GM19395 (cell line): Measurements from ENCODE around the gene ISOC2.
"Not testable (repeated sequence)": the region's sequence is repeated elsewhere in the genome, so short reads cannot be mapped to it uniquely, and the experiment has no call there.

Experiments used
- ATAC-seq: cut with Tn5 transposase; IDR thresholded peaks from one replicate; pipeline ENCODE4 v1.9.1; 2021; ENCODE audit warnings: mild to moderate bottlenecking, moderate library complexity; ENCODE audit not compliant: unreplicated experiment

ISOC2 gene

DNA sequence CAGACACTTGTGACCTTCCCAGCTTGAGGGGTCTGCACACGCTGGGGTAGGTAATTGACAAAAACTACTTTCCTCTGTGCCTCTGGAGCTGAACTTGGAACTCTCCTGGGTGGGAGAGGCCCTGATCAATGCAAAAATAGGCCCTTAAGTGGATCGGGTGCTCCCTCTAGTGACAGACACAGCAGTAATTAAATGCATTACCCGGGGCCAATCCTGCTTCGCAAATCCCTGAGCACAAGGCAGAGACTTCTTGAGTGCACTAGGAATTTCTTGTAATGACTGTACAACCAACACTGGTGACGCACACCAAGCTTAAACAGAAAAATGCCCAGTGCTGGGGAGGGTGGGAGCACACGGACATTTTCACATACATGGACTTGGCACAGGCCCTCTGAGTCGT, 43.3 kb downstream of the ISOC2 start:
- no peak for ATAC-seq

GRCh38 chr19:55410168-55410567, 51.3 kb downstream of the ISOC2 start:
- ATAC-seq: no peak

DNA sequence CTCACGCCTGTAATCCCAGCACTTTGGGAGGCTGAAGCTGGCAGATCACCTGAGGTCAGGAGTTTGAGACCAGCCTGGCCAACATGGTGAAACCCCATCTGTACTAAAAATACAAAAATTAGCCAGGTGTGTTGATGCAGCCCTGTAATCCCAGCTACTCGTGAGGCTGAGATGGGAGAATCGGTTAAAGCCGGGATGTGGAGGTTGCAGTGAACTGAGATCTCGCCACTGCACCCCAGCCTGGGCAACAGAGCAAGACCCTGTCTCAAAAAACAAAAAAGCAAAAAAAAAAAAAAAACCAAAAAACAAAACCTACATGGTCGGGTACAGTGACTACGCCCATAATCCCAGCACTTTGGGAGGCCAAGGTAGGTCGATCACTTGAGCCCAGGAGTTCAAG, 52.3 kb downstream of the ISOC2 start:
- ATAC-seq: not testable (repeated sequence)

DNA sequence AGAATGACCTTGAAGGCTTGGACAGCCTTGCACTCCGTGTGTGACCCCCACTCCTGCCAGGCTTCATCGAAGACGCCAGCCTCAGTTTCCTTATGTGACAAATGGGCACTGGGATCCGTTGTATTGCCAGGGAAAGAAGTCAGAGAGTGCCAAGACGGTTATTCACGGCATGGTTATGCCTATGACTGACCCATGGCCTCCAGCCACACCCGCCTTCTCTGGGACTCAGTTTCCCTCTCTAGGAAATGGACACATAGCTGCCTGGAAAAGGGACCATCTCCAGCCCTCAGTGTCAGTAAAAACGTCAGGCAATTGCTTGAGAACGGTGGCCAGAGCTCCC, 52.9 kb downstream of the ISOC2 start:
- no peak for ATAC-seq

DNA sequence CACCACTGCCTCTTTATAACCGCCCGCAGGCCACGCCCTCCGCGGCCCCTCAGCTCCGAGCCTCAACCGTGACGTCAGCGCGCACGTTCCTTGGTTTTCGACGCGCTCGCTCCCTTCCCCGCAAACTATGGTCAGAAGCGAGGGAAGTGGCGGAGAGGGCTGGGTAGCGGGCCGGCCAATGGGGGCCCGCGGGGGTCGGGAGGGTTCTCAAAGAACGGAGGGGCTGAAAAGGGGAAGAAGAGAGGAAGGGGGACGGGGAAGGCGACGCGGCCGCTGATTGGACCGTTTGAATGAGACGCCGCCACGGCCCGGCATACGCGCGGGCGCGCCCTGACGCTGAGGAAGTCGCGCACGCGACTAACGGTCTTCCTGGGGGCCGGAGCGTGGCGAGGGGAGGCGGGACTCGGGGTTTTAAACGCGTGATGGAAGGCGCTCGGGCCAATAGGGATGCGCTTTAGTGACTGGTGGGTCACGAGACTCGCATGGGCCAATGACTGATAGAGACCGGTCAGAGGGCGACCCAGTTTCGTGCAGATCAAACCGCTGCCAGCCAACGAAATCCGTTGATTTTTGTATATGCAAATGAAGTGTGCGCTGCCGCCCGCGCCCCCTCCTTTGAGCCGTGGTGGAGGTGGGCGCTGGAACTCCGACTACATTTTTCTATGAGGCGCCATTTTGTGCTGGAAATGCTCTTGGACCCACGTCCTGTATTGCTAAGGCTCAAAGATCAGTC, 53.5 kb downstream of the ISOC2 start:
- peak; percentile 88 for ATAC-seq

DNA sequence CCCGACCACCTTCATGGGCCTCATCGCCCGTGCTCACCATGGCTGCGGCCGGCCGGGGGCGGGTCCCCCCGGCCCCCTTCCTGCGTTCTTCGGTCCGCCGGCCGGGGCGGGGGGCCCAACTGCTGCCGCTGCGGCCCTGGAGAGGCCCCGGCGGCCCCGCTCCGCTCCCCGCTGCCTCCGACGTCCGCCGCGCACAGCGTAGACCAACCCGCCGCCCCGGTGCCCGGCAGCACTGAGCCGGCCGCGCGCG, 54.0 kb downstream of the ISOC2 start, which contains the start of gene UBE2S:
Gene UBE2S (minus strand): TSS at position 239 of the 250 bp plus-strand sequence. CDS start 199 bp downstream, at position 40.
- ATAC-seq: not testable (repeated sequence)

DNA sequence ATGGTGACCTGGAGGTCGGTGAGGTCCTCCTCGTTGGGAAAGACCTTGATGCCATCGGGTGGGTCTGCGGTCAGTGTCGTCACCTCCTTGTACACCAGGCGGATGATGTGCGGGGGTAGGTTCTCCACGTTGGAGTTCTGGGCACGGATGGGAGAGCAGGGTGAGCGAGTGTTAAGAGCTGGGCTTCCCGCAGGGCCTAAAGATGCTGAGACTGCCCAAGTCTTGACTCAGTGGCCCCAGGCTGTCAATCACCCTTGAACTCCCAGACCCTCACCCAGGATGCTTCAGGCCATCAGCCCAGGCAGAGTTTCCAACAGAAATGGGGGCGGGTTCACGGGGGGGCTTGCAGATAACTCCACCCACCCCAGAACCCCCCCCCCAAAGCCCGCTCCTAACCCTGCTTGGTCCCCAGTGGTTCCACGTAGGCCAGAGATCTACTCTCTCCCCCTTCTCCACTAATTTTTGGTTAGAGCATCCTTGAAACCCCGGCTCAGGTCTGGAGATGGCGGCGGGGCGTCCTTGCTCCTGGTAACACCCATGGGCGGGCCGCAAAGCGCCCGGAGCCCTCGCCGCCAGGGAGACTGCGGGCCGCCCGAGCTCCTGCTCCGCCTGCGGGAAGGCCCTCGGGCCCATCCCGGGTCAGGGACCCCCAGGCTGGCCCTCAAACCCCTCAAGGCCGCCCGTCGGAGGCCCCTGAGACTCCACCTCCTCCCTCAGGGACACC, 54.5 kb downstream of the ISOC2 start:
- ATAC-seq: peak; percentile 18

DNA sequence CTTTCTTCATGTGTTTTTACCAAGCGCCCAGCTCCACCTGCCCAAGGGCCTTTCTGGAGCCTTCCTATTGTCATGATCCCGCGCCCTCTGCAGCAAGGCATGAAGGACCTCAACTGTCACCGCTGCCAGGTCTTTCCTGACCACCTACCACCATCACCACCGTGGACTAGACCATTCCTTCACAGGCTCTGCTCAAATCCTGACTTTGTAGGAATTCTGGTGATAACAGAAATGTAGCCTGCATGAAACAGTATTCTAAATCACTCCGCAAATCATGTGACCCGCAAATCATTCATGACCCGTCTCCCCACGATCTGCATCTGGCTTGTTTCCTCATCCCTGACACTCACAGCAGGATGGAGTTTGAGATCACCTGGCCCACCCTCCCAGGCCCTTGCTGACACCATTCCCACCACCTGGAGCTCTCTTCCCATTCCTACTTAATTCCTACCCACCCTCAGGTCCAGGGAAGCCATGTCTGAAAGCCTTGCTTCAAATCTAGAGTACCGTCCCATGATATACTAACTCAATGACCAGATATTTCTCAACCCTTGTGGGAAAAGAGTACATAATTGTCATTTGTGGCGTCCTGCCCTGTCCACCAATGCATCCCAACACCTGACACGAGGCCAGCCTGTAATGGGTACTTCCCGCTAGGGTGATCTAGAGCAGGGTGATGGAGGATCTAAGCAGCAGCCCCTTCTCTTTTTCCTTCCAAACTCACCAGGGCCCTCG, 55.2 kb downstream of the ISOC2 start:
- ATAC-seq: no peak

GRCh38 chr19:55405638-55406037, 55.8 kb downstream of the ISOC2 start:
- no peak for ATAC-seq
